ENCODE data around the gene NT5C3B. TPM values are rescaled to one million over a fixed set of nuclear protein-coding genes. Genes with fewer than 3 reads are reported as not detected.

NT5C3B gene
- total RNA-seq, 1 donor from 2014 or later, result 106 TPM

GRCh38 chr17:41811549-41812380 lies 24.3 kb downstream of the NT5C3B start, which contains the start of gene P3H4:
Gene P3H4 (minus strand): TSS chr17:41811949. CDS start chr17:41811915, 34 bp downstream.
- H3K9me3 ChIP-seq (ENCODE audit: low read depth), result no peaks in the 10 kb centered on the region
- peak within 1 kb of the TSS; percentile 96 for H3K27ac Mint-ChIP-seq
- peaks cover 28% of the 10 kb centered on the region for H3K4me1 Mint-ChIP-seq

GRCh38 chr17:41810659-41811548 lies 25.1 kb downstream of the NT5C3B start:
- H4K20me1 ChIP-seq (ENCODE audit: low read depth), result peaks cover 13% of the 10 kb centered on the region
- H3K4me3 Mint-ChIP-seq, result peak overlapping the region; percentile 84
- H3K4me1 ChIP-seq, result peaks cover 24% of the 10 kb centered on the region
- no peaks in the 10 kb centered on the region for H3K27me3 ChIP-seq
- H3K79me2 ChIP-seq (ENCODE audit: low read depth), result peaks cover 54% of the 10 kb centered on the region
- H2AFZ ChIP-seq (replicated peaks), result peak overlapping the region; percentile 98
- no peaks in the 10 kb centered on the region for H3K9me3 Mint-ChIP-seq
- H3K4me1 Mint-ChIP-seq, result peaks cover 26% of the 10 kb centered on the region
- H3K27me3 Mint-ChIP-seq (ENCODE audit: insufficient read depth, low read depth), result peaks cover 9% of the 10 kb centered on the region
- peaks cover 16% of the 10 kb centered on the region for H3K36me3 Mint-ChIP-seq
- H3K27ac Mint-ChIP-seq, result peak overlapping the region; percentile 87
- peak overlapping the region; percentile 97 for H3K4me2 ChIP-seq
- TF ChIP-seq EZH2phosphoT487 (IDR thresholded peaks at IDR 0.05) (no peak), CTCF (IDR thresholded peaks at IDR 0.05) (no peak)
- peak; percentile 55 for DNase-seq (ENCODE audit: low spot score)
- H3K9ac ChIP-seq, result no peak overlapping the region
- H3K4me3 ChIP-seq, result peak overlapping the region; percentile 85
- no peaks in the 10 kb centered on the region for H3K36me3 ChIP-seq
- peaks cover 20% of the 10 kb centered on the region for H3F3A ChIP-seq (ENCODE audit: low read depth)
- no peak overlapping the region for H3K27ac ChIP-seq
- no peaks in the 10 kb centered on the region for H3K9me3 ChIP-seq (ENCODE audit: low read depth)

More at GRCh38 chr17:41811549-41812380, 24.3 kb downstream of the NT5C3B start, which contains the start of gene P3H4:
- TF ChIP-seq CTCF (IDR thresholded peaks at IDR 0.05) (peak; percentile 64), EZH2 (IDR thresholded peaks at IDR 0.05) (no peak)
- Histone ChIP-seq H3K4me2 (peak within 1 kb of the TSS; percentile 97), H3K4me1 (peaks cover 24% of the 10 kb centered on the region), H3K36me3 (no peaks in the 10 kb centered on the region), H3K27ac (peak within 1 kb of the TSS; percentile 26), H3F3A (ENCODE audit: low read depth) (peaks cover 20% of the 10 kb centered on the region), H2AFZ (replicated peaks) (peak within 1 kb of the TSS; percentile 98), H3K9ac (no peak within 1 kb of the TSS), H3K79me2 (ENCODE audit: low read depth) (peaks cover 62% of the 10 kb centered on the region), H3K27me3 (no peaks in the 10 kb centered on the region), H3K4me3 (peak within 1 kb of the TSS; percentile 85), H4K20me1 (ENCODE audit: low read depth) (peaks cover 13% of the 10 kb centered on the region)
- peak; percentile 90 for DNase-seq (ENCODE audit: low spot score)
- Mint-ChIP-seq H3K27me3 (ENCODE audit: insufficient read depth, low read depth) (peaks cover 9% of the 10 kb centered on the region), H3K36me3 (peaks cover 18% of the 10 kb centered on the region), H3K4me3 (peak within 1 kb of the TSS; percentile 95), H3K9me3 (no peaks in the 10 kb centered on the region)

DNA sequence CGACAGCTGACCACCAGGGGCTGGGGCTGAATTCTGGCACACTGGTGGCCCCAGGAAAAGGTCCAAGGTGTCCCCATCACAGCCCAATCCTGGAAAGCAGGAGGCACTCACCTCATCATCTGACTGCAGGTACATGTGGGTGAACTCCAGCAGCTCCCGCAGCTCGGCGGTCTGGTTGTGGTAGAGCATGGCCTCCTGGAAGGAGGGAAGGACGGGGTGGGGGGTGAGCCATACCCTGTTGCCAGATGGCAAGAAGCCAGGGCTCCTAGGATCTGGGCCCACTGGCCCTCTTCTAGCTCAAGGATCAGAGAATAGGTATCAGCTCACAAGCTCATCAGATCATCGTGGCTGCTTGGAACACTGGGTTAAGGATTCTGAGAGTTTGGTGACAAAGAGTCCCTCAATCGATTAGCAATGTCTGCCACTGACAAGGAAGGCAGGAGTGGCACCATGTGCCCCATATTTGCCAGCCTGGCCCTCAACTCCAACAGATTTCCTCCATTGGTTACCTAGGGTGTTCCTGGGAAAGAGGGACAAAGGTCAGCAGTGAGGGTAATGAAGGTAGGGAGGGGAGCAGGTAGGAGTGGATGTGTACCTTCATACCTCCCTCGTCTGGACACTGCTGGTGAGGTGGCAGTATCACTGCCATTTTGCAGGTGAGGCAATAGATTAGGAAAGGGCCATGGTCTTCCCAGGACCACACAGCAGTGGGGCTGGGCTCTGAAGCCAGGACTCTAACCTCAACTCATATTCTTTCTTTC lies 29.2 kb downstream of the NT5C3B start:
- Histone ChIP-seq H3K27ac (no peak overlapping the region), H4K20me1 (ENCODE audit: low read depth) (peaks cover 13% of the 10 kb centered on the region), H3K27me3 (no peaks in the 10 kb centered on the region), H3K79me2 (ENCODE audit: low read depth) (peaks cover 24% of the 10 kb centered on the region), H3F3A (ENCODE audit: low read depth) (peaks cover 8% of the 10 kb centered on the region), H3K9me3 (ENCODE audit: low read depth) (no peaks in the 10 kb centered on the region), H3K4me1 (peaks cover 12% of the 10 kb centered on the region), H2AFZ (replicated peaks) (no peak overlapping the region), H3K36me3 (no peaks in the 10 kb centered on the region), H3K4me3 (no peak overlapping the region), H3K4me2 (no peak overlapping the region), H3K9ac (no peak overlapping the region)
- Mint-ChIP-seq H3K4me1 (peaks cover 12% of the 10 kb centered on the region), H3K27ac (no peak overlapping the region), H3K9me3 (no peaks in the 10 kb centered on the region), H3K4me3 (no peak overlapping the region), H3K36me3 (peaks cover 19% of the 10 kb centered on the region), H3K27me3 (ENCODE audit: insufficient read depth, low read depth) (peaks cover 6% of the 10 kb centered on the region)
- no peak for DNase-seq (ENCODE audit: low spot score)
- TF ChIP-seq EZH2phosphoT487 (IDR thresholded peaks at IDR 0.05) (no peak), EZH2 (IDR thresholded peaks at IDR 0.05) (no peak), CTCF (IDR thresholded peaks at IDR 0.05) (no peak)

All from neural progenitor cell (in vitro differentiated cells).